LNCAP (cell line): ENCODE data around the gene SEC24C.

Experiments used
- CTCF ChIP-seq: fragments of 450-650 bp; IDR thresholded peaks from 2 replicates; pipeline ENCODE4 v1.5.1; 2017; ENCODE audit warnings: mild to moderate bottlenecking

Gene SEC24C

GRCh38 chr10:73800560-73801252 is 56.5 kb downstream of the SEC24C start:
- no peak for TF ChIP-seq CTCF

DNA sequence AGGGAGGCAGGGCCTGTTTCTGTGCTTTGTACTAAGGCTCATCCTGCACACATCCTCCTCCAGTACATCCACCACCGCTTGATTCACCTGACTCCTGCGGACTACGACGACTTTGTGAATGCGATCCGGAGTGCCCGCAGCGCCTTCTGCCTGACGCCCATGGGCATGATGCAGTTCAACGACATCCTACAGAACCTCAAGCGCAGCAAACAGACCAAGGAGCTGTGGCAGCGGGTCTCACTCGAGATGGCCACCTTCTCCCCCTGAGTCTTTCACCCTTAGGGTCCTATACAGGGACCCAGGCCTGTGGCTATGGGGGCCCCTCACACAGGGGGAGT is 57.0 kb downstream of the SEC24C start:
- TF ChIP-seq CTCF: no peak

- TF ChIP-seq CTCF: no peak
Measured at GRCh38 chr10:73802276-73802991, 58.3 kb downstream of the SEC24C start.

- no peak for TF ChIP-seq CTCF
Measured at GRCh38 chr10:73803680-73804286, 59.6 kb downstream of the SEC24C start.

GRCh38 chr10:73806176-73806950 is 62.2 kb downstream of the SEC24C start:
- no peak for TF ChIP-seq CTCF

- no peak for TF ChIP-seq CTCF
Measured at GRCh38 chr10:73807471-73807870, 63.3 kb downstream of the SEC24C start.

DNA sequence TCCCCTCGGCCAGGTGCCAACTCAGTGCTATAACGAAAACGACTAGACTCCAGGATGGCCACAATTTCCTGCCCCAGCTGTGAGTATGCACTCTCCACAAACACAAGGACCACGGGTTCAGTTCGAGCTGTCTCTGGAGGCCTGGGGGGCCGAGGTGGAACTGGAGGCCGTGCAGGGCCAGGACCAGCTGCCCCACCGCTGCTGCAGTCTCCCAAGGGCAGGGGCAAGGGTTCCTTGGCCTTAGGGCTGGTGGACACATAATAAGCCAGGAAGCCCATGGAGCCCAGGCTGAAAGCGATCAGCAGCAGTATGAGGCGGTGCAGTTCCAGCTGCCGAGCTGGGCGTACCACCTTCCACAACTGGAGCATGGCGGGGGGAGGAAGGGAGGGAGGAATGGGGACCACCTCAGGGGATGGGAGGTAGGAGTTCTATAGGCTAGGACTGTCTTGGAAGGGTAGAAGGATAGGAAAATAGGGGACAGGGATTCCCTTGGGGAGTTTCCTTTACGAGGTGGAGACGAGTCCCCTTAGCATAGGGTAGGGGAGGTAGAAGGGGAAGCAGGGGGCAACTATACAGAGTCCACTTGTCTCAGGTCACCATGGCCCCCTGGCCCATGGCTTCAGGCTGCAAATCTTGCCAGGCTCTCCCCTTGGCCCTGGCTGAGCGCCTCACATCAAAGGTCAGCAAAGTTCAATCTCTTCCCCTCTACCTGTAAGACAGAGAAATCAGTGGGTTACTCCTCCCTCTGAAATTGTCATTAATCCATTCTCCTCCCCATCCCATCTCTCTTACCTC is 64.0 kb downstream of the SEC24C start:
- TF ChIP-seq CTCF: no peak
